WTC11 (cell line): Measurements from ENCODE around the gene MRC2. TPM values are rescaled to one million over a fixed set of nuclear protein-coding genes. Genes with fewer than 3 reads are reported as not detected.

Experiments used
- ATAC-seq: fragments of 200-7000 bp; cut with Tn5 transposase; 2 replicates; pipeline ENCODE4 v1.10.0; 2021; ENCODE audit warnings: mild to moderate bottlenecking, moderate library complexity
- CTCF ChIA-PET: fragments of 300-600 bp; sonication (Branson Sonifier 250); formaldehyde crosslinking; loops from one replicate; lab custom pipeline; 2021; ENCODE audit warnings: antibody characterized with exemption; lab: Charles Lee
- POLR2A ChIA-PET: fragments of 350-600 bp; sonication (Branson Sonifier 250); formaldehyde crosslinking; loops from one replicate; lab custom pipeline; 2021; ENCODE audit warnings: antibody characterized with exemption; lab: Charles Lee
- DNase-seq: peaks from one replicate; pipeline ENCODE4 v3.0.0; 2021; ENCODE audit warnings: low spot score
- H3K27ac Mint-ChIP-seq: 2 replicates; pipeline ENCODE4 v1.8.0; 2021; ENCODE audit warnings: mixed read lengths
- H3K27me3 Mint-ChIP-seq: 2 replicates; pipeline ENCODE4 v1.8.0; 2021; ENCODE audit warnings: low read depth, mild to moderate bottlenecking, moderate library complexity, mixed read lengths
- H3K36me3 Mint-ChIP-seq: 2 replicates; pipeline ENCODE4 v1.8.0; 2021; ENCODE audit warnings: mixed read lengths
- H3K4me1 Mint-ChIP-seq: 2 replicates; pipeline ENCODE4 v1.8.0; 2022; ENCODE audit warnings: mixed read lengths
- H3K4me3 Mint-ChIP-seq: 2 replicates; pipeline ENCODE4 v1.8.0; 2021; ENCODE audit warnings: mild to moderate bottlenecking, moderate library complexity, mixed read lengths
- H3K9me3 Mint-ChIP-seq: 2 replicates; pipeline ENCODE4 v1.8.0; 2021; ENCODE audit warnings: mixed read lengths
- ARID4B ChIP-seq: sonication (generic); formaldehyde crosslinking; IDR thresholded peaks from 2 replicates; pipeline ENCODE4 v1.8.0; 2023; ENCODE audit warnings: missing genetic modification reagents, mild to moderate bottlenecking, borderline replicate concordance
- ATF1 ChIP-seq: sonication (generic); formaldehyde crosslinking; IDR thresholded peaks from 2 replicates; pipeline ENCODE4 v1.8.1; 2023; ENCODE audit warnings: mild to moderate bottlenecking, moderate library complexity, missing genetic modification reagents
- ATF2 ChIP-seq: sonication (generic); formaldehyde crosslinking; IDR thresholded peaks from 2 replicates; pipeline ENCODE4 v1.8.1; 2022; ENCODE audit warnings: low read depth, missing genetic modification reagents, borderline replicate concordance
- CREB1 ChIP-seq: sonication (generic); formaldehyde crosslinking; IDR thresholded peaks from 2 replicates; pipeline ENCODE4 v1.8.0; 2023; ENCODE audit warnings: mild to moderate bottlenecking, missing genetic modification reagents
- E2F5 ChIP-seq: sonication (generic); formaldehyde crosslinking; IDR thresholded peaks from 2 replicates; pipeline ENCODE4 v1.8.1; 2022; ENCODE audit warnings: mild to moderate bottlenecking, moderate library complexity, missing genetic modification reagents
- ELF4 ChIP-seq: sonication (generic); formaldehyde crosslinking; IDR thresholded peaks from 2 replicates; pipeline ENCODE4 v1.8.1; 2022; ENCODE audit warnings: low read depth, mild to moderate bottlenecking, moderate library complexity, missing genetic modification reagents
- EMX1 ChIP-seq: fragments of 250-450 bp; sonication (Bioruptor Pico); IDR thresholded peaks from 2 replicates; pipeline ENCODE4 v1.8.0; 2021; ENCODE audit warnings: mild to moderate bottlenecking
- ETV6 ChIP-seq: sonication (generic); formaldehyde crosslinking; IDR thresholded peaks from 2 replicates; pipeline ENCODE4 v1.8.1; 2022; ENCODE audit warnings: mild to moderate bottlenecking, missing genetic modification reagents
- NFATC4 ChIP-seq: fragments of 250-450 bp; sonication (Bioruptor Pico); IDR thresholded peaks from 2 replicates; pipeline ENCODE4 v1.9.0; 2021; ENCODE audit warnings: mild to moderate bottlenecking
- NR2C2 ChIP-seq: sonication (generic); formaldehyde crosslinking; IDR thresholded peaks from 2 replicates; pipeline ENCODE4 v1.8.0; 2022; ENCODE audit warnings: mild to moderate bottlenecking, missing genetic modification reagents
- PRRX2 ChIP-seq: fragments of 250-450 bp; sonication (Bioruptor Pico); IDR thresholded peaks from 2 replicates; pipeline ENCODE4 v1.8.0; 2021; ENCODE audit warnings: mild to moderate bottlenecking
- RORB ChIP-seq: fragments of 250-450 bp; sonication (Bioruptor Pico); IDR thresholded peaks from 2 replicates; pipeline ENCODE4 v1.9.0; 2021; ENCODE audit warnings: mild to moderate bottlenecking
- SOX15 ChIP-seq: fragments of 250-450 bp; sonication (Bioruptor Pico); IDR thresholded peaks from 2 replicates; pipeline ENCODE4 v1.9.0; 2021; ENCODE audit warnings: mild to moderate bottlenecking
- TCF7 ChIP-seq: sonication (generic); formaldehyde crosslinking; IDR thresholded peaks from 2 replicates; pipeline ENCODE4 v1.8.0; 2022; ENCODE audit warnings: mild to moderate bottlenecking, low read depth, missing genetic modification reagents, moderate library complexity
- USF1 ChIP-seq: sonication (generic); formaldehyde crosslinking; IDR thresholded peaks from 2 replicates; pipeline ENCODE4 v1.8.0; 2022; ENCODE audit warnings: mild to moderate bottlenecking, missing genetic modification reagents
- ZBTB21 ChIP-seq: sonication (generic); formaldehyde crosslinking; IDR thresholded peaks from 2 replicates; pipeline ENCODE4 v1.8.1; 2023; ENCODE audit warnings: mild to moderate bottlenecking, missing genetic modification reagents, borderline replicate concordance
- ZMAT4 ChIP-seq: fragments of 250-450 bp; sonication (Bioruptor Pico); IDR thresholded peaks from 2 replicates; pipeline ENCODE4 v1.9.0; 2021; ENCODE audit warnings: mild to moderate bottlenecking
- ZNF232 ChIP-seq: sonication (generic); formaldehyde crosslinking; IDR thresholded peaks from 2 replicates; pipeline ENCODE4 v1.8.0; 2022; ENCODE audit warnings: mild to moderate bottlenecking, missing genetic modification reagents
- ZNF263 ChIP-seq: sonication (generic); formaldehyde crosslinking; IDR thresholded peaks from 2 replicates; pipeline ENCODE4 v1.8.1; 2022; ENCODE audit warnings: low read depth, mild to moderate bottlenecking, moderate library complexity, missing genetic modification reagents
- ZNF416 ChIP-seq: fragments of 250-450 bp; sonication (Bioruptor Pico); IDR thresholded peaks from 2 replicates; pipeline ENCODE4 v1.9.0; 2021; ENCODE audit warnings: mild to moderate bottlenecking, inconsistent platforms
- ZNF423 ChIP-seq: fragments of 250-450 bp; sonication (Bioruptor Pico); IDR thresholded peaks from 2 replicates; pipeline ENCODE4 v2.1.2; 2022; ENCODE audit warnings: mild to moderate bottlenecking, moderate library complexity
- ZSCAN18 ChIP-seq: fragments of 250-450 bp; sonication (Bioruptor Pico); IDR thresholded peaks from 2 replicates; pipeline ENCODE4 v2.1.2; 2022; ENCODE audit warnings: mild to moderate bottlenecking, moderate library complexity
- total RNA-seq: library from RNA; stranded (reverse); gene quantifications from 3 replicates; pipeline ENCODE4 v1.2.3, GENCODE V29; 2021
- TF ChIP-seq, protein P1 (sequence below): sonication (generic); formaldehyde crosslinking; IDR thresholded peaks from 2 replicates; pipeline ENCODE4 v1.8.0; 2023; ENCODE audit warnings: missing genetic modification reagents
- TF ChIP-seq, protein P2 (sequence below): fragments of 250-450 bp; sonication (Bioruptor Pico); IDR thresholded peaks from 2 replicates; pipeline ENCODE4 v1.9.0; 2021; ENCODE audit warnings: moderate library complexity, mild to moderate bottlenecking, inconsistent platforms, borderline replicate concordance

MRC2 gene
- total RNA-seq, 1 experiment from 2014 or later, result 35.3 TPM

DNA sequence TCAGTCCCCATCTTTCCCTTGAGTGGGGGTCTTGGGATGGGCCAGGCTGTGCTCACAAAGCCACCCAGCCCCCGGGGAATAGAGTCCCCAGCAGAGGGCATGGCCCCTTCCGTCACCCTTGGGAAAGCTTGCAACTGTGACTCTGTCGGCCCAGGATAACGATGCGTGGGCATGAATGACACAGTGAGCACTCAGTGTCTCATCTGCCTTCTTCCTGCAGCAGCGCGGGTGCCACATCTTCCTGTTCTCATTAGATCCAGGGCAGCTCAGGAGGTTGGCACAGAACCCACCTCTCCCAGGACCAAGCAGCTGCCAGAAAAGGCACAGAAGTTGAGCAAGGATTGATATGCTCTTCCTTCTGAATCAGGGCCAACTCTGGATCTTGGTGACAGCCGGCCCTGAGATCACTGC is 84.7 kb downstream of the MRC2 start (continued):
- TF ChIP-seq ATF1 (no peak), ARID4B (CRISPR knock-in tag) (no peak), ZSCAN18 (no peak), USF1 (CRISPR knock-in tag) (no peak), ZMAT4 (CRISPR knock-in tag) (no peak), ZNF263 (CRISPR knock-in tag) (no peak), PRRX2 (CRISPR knock-in tag) (no peak), ZNF416 (CRISPR knock-in tag) (no peak)

- H3K4me3 Mint-ChIP-seq, result no peak overlapping the region
- CTCF ChIA-PET, result interaction anchor here (0.8 to 0.9 kb wide), 3 partner anchors 9 to 43 kb away, joined by 3 read pairs; no protein-coding TSS in a partner anchor
- H3K27me3 Mint-ChIP-seq, result no peaks in the 10 kb centered on the region
- ATAC-seq (peak; percentile 78), DNase-seq (no peak)
- POLR2A ChIA-PET, result interaction anchor here (0.6 kb wide), 1 partner anchor 58 kb away, joined by 4 read pairs; no protein-coding TSS in a partner anchor
- H3K9me3 Mint-ChIP-seq, result peaks cover 16% of the 10 kb centered on the region
- peaks cover 13% of the 10 kb centered on the region for H3K4me1 Mint-ChIP-seq
- peaks cover 13% of the 10 kb centered on the region for H3K36me3 Mint-ChIP-seq
- H3K27ac Mint-ChIP-seq, result no peak overlapping the region; the same call in 1 of the 2 replicates
- TF ChIP-seq RORB (CRISPR knock-in tag), result no peak
- TF ChIP-seq ZBTB21 (CRISPR knock-in tag), result no peak
- no peak for TF ChIP-seq TCF7 (CRISPR knock-in tag)
- TF ChIP-seq E2F5 (CRISPR knock-in tag), result no peak
- no peak for TF ChIP-seq ELF4 (CRISPR knock-in tag)
- no peak for TF ChIP-seq ETV6 (CRISPR knock-in tag)
- TF ChIP-seq, protein P1, sequence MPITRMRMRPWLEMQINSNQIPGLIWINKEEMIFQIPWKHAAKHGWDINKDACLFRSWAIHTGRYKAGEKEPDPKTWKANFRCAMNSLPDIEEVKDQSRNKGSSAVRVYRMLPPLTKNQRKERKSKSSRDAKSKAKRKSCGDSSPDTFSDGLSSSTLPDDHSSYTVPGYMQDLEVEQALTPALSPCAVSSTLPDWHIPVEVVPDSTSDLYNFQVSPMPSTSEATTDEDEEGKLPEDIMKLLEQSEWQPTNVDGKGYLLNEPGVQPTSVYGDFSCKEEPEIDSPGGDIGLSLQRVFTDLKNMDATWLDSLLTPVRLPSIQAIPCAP (CRISPR knock-in tag), result no peak
- no peak for TF ChIP-seq CREB1 (CRISPR knock-in tag)
- no peak for TF ChIP-seq NFATC4 (CRISPR knock-in tag)
- TF ChIP-seq EMX1 (CRISPR knock-in tag), result no peak
- TF ChIP-seq ZNF423 (CRISPR knock-in tag), result no peak
- no peak for TF ChIP-seq ZNF232 (CRISPR knock-in tag)
- no peak for TF ChIP-seq NR2C2 (CRISPR knock-in tag)
- TF ChIP-seq, protein P2, sequence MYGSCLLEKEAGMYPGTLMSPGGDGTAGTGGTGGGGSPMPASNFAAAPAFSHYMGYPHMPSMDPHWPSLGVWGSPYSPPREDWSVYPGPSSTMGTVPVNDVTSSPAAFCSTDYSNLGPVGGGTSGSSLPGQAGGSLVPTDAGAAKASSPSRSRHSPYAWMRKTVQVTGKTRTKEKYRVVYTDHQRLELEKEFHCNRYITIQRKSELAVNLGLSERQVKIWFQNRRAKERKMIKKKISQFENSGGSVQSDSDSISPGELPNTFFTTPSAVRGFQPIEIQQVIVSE (CRISPR knock-in tag), result no peak
- no peak for TF ChIP-seq SOX15 (CRISPR knock-in tag)
- TF ChIP-seq ATF2, result no peak
Measured at GRCh38 chr17:62713086-62713881, 85.8 kb downstream of the MRC2 start.
